Heart left ventricle (tissue), 16 donors: ENCODE data around the gene CFC1B. TPM values are rescaled to one million over a fixed set of nuclear protein-coding genes. Genes with fewer than 3 reads are reported as not detected.
"Not testable (repeated sequence)": the region's sequence is repeated elsewhere in the genome, so short reads cannot be mapped to it uniquely, and the experiment has no call there.

Experiments
- ATAC-seq, 4 donors: fragments of 200-7000 bp; cut with Tn5 transposase; one replicate each; pipeline ENCODE4 v1.9.1; 2020 to 2022; ENCODE audit warnings: moderate library complexity in 4 of 4, mild to moderate bottlenecking in 3 of 4, moderate number of reproducible peaks in 1 of 4
- DNase-seq, 5 donors: peaks; one replicate each; pipeline ENCODE4 v3.0.0-alpha.2; 2020
- H3K27ac ChIP-seq, 12 donors: fragments of 200-600 bp; sonication (generic) in 4 of 12; one replicate each; pipeline versions ENCODE4 v1.5.0 to v1.8.0; 2016 to 2022; ENCODE audit warnings: mild to moderate bottlenecking in 2 of 12
- H3K27me3 ChIP-seq, 9 donors: fragments of 200-600 bp; sonication (generic) in 2 of 9; one replicate each; pipeline versions ENCODE4 v1.5.1 to v1.8.0; 2016 to 2022; ENCODE audit warnings: mild to moderate bottlenecking in 3 of 9
- H3K36me3 ChIP-seq, 9 donors: fragments of 200-600 bp; sonication (generic) in 2 of 9; one replicate each; pipeline versions ENCODE4 v1.5.0 to v1.8.0; 2018 to 2022; ENCODE audit warnings: mild to moderate bottlenecking in 2 of 9
- H3K4me1 ChIP-seq, 12 donors: fragments of 200-600 bp; sonication (generic) in 4 of 12; one replicate each; pipeline versions ENCODE4 v1.5.0 to v1.8.0; 2016 to 2022; ENCODE audit warnings: mild to moderate bottlenecking in 3 of 12
- H3K4me3 ChIP-seq, 12 donors: fragments of 200-600 bp; sonication (generic) in 4 of 12; one replicate each; pipeline versions ENCODE4 v1.5.0 to v1.8.0; 2017 to 2022; ENCODE audit warnings: mild to moderate bottlenecking in 9 of 12, moderate library complexity in 4 of 12
- H3K9me3 ChIP-seq, 12 donors: fragments of 200-600 bp; sonication (generic) in 4 of 12; one replicate each; pipeline versions ENCODE4 v1.5.0 to v1.8.0; 2016 to 2022; ENCODE audit warnings: mild to moderate bottlenecking in 1 of 12
- WGBS, 4 donors: extraction: QIAGEN DNeasy Blood & Tissue Kit in 2 of 4; methylation state at CpG; one replicate each; pipeline versions ENCODE4 v1.1.5 to v1.1.7; 2013 to 2018; 5-methylcytosine and 5-hydroxymethylcytosine counted together
- intact Hi-C, 10 donors: fragments of 100-400 bp; cut with DNase I; formaldehyde crosslinking; loops; one replicate each; pipeline versions ENCODE4 v1.11.1 to v1.14.2; 2022
- polyA plus RNA-seq, 2 donors: library from polyadenylated mRNA; stranded (reverse); fragments of 200-250 nt; gene quantifications; one replicate each; pipeline ENCODE4 v1.2.3, GENCODE V29; 2013
- total RNA-seq, 9 donors: library from RNA; depleted of rRNA in 2 of 9; stranded (reverse); fragments of >200 nt in 2 of 9; fragmentation: NEBNext Ultra II Directional in 3 of 9; extraction: Animal tissue kit (Norgen Biotek cat#: 25700) in 3 of 9; gene quantifications; one replicate each; pipeline versions ENCODE4 v1.1.0 to v1.2.4, GENCODE V29; 2016 to 2023
- donor health status: ischemic (EF 13 %, LVEDD 7.1; RV severe dilation, severe dysfunction).
- donor health status: healthy with polysubstance abuse.
- donor health status: DM: no; HTN: yes; CAD: no.
- donor health status: DM: no; HTN: no; CAD: no.
- donor health status: ischemic (EF 25% LVEDD 6.9; RV normal size, moderate dysfunction).
- donor health status: ischemic (EF 25% LVEDD 5.7; RV mildly dilated, moderate dysfunction).
- donor health status: healthy.
- donor health status: DM: yes; HTN: yes; CAD: no.
- donor health status: ischemic (EF 35%, LVEDD 5.7; RV mildly dilated, moderate dysfunction).
- donor health status: nonischemic (EF 11% LVEDD 7.7; RV severe dilation, severe dysfunction).
- donor health status: DM: yes; HTN: yes; CAD: no.
- donor health status: PGD.
- donor health status: ischemic (EF 29% LVEDD 5.4; RV normal size, mild dysfunction).
- donor health status: nonischemic (EF 23%, LVEDD 6.1; RV moderate dilation, normal function).

The CFC1B gene
- total and polyA plus RNA-seq, 11 donors: not detected

- ATAC-seq, DNase-seq, H3K27me3 ChIP-seq, H3K4me1 ChIP-seq, intact Hi-C loops, H3K9me3 ChIP-seq, H3K27ac ChIP-seq, H3K36me3 ChIP-seq, H3K4me3 ChIP-seq: not testable (repeated sequence)
- WGBS, 4 donors: no CpG with 5 or more reads among the region's 5 CpGs
Observed at GRCh38 chr2:130531225-130531624, 10.2 kb downstream of the CFC1B start.

- ATAC-seq: not testable (repeated sequence)
- WGBS, 4 donors: no CpG with 5 or more reads among the region's 9 CpGs
Observed at GRCh38 chr2:130531672-130532071, 10.7 kb downstream of the CFC1B start.

DNA sequence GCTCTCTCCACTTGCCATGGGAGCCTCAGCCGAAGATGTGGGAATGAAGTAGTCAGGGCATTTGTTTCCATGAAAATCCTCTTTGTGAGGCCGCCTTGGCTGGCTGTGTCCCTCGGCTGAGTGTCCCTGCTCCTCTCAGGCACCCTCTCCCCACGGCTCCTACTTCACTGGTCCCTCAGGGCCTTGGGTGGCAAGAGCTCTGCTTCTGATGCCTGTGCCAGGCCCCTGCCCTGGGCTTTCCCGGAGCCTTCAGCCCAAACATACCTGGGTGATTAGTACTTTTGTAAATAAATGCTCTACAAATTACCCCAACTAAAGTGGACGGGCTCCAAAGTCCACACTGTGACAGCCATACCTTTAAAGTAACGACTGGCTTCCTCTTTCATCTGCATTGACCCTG is 15.6 kb downstream of the CFC1B start:
- H3K4me1 ChIP-seq, DNase-seq, ATAC-seq, intact Hi-C loops, H3K9me3 ChIP-seq, H3K36me3 ChIP-seq, H3K4me3 ChIP-seq, H3K27ac ChIP-seq, H3K27me3 ChIP-seq: not testable (repeated sequence)
- no CpG with 5 or more reads among the region's 7 CpGs for WGBS, 4 donors

More at GRCh38 chr2:130531672-130532071, 10.7 kb downstream of the CFC1B start:
- H3K4me3 ChIP-seq, H3K4me1 ChIP-seq, H3K36me3 ChIP-seq, intact Hi-C loops, H3K27me3 ChIP-seq, H3K9me3 ChIP-seq, DNase-seq, H3K27ac ChIP-seq: not testable (repeated sequence)

- H3K36me3 ChIP-seq, H3K4me3 ChIP-seq, intact Hi-C loops, H3K27ac ChIP-seq, ATAC-seq, H3K9me3 ChIP-seq, H3K4me1 ChIP-seq, DNase-seq, H3K27me3 ChIP-seq: not testable (repeated sequence)
- no CpG with 5 or more reads among the region's 9 CpGs for WGBS, 4 donors
Observed at GRCh38 chr2:130538271-130538670, 17.2 kb downstream of the CFC1B start.

GRCh38 chr2:130542789-130543188 is 21.8 kb downstream of the CFC1B start:
- no CpG with 5 or more reads among the region's 4 CpGs for WGBS, 4 donors
- ATAC-seq, H3K4me3 ChIP-seq, H3K36me3 ChIP-seq, intact Hi-C loops, H3K9me3 ChIP-seq, H3K4me1 ChIP-seq, H3K27me3 ChIP-seq, H3K27ac ChIP-seq, DNase-seq: not testable (repeated sequence)

- H3K27ac ChIP-seq, H3K4me3 ChIP-seq, H3K4me1 ChIP-seq, H3K27me3 ChIP-seq, H3K9me3 ChIP-seq, H3K36me3 ChIP-seq, intact Hi-C loops, DNase-seq: not testable (repeated sequence)
- 63% methylated on average over 1 of the region's 12 CpGs; no CpG with 5 or more reads in 3 of the 4 donors for WGBS, 4 donors
- peak; percentile 10 to 42 (median 31) for ATAC-seq
Observed at GRCh38 chr2:130543785-130544528, 22.9 kb downstream of the CFC1B start.

DNA sequence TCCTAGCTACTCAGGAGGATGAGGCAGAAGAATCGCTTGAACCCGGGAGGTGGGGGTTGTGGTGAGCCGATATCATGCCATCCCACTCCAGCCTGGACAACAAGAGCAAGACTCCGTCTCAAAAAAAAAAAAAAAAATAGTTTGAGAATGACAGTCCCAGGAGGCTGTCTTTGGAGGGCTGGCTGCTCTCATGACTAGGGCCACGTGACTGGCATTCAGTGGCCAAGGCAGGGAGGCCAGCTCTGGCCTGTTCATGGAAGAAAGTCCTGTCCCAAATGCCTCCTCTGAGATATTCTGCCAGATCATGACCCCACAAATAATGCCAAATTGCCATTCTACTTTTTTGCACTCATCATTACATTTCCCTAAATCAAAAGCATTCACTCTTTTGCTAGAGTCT is 24.0 kb downstream of the CFC1B start:
- H3K27me3 ChIP-seq, H3K36me3 ChIP-seq, H3K27ac ChIP-seq, H3K4me1 ChIP-seq, DNase-seq, H3K4me3 ChIP-seq, ATAC-seq, H3K9me3 ChIP-seq, intact Hi-C loops: not testable (repeated sequence)
- WGBS, 4 donors: no CpG with 5 or more reads among the region's 5 CpGs

DNA sequence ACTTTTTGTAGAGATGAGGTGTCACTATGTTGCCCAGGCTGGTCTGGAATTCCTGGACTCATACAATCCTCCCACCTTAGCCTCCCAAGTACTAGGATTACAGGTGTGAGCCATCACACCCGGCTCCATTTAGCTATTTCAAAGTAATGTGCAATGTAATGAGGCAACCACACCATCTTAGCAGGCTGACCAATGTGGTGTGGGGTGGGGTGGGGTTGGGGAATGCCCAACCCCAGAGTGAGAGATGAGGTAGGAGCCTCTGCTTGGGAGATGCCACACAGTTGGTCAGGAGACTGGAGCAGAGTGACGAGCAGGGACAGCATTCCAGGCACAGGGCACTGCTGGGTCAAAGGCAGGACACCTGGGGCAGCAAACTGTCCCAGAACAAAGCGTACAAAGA is 27.4 kb downstream of the CFC1B start:
- H3K36me3 ChIP-seq, H3K27me3 ChIP-seq, H3K27ac ChIP-seq, H3K4me3 ChIP-seq, H3K9me3 ChIP-seq, DNase-seq, ATAC-seq, H3K4me1 ChIP-seq, intact Hi-C loops: not testable (repeated sequence)
- no CpG with 5 or more reads among the region's 3 CpGs for WGBS, 4 donors

DNA sequence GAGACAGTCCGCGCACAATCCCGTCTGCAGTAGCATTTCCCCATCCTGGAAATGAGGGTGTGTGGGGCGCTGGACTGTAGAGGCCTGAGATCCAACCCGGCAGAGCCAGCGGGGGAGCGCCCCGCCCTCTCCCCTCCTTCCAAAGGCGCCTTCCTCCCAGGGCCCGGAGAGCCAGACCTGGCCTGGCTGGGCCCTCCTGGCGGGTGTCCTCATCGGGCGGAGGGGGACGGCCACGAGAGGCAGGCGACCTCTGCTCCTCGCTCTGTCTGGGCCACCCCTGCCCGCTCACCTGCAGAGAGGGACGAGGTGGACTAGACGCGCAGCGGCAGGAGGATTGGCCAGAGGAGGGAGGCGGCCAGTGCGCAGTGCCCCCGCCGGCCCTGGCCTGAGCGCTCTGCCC is 28.5 kb downstream of the CFC1B start:
- peak in 1 of 4 donors; percentile 34 for ATAC-seq
- H3K4me1 ChIP-seq, H3K27me3 ChIP-seq, H3K4me3 ChIP-seq, H3K36me3 ChIP-seq, H3K27ac ChIP-seq, H3K9me3 ChIP-seq, intact Hi-C loops, DNase-seq: not testable (repeated sequence)
- WGBS, 4 donors: no CpG with 5 or more reads among the region's 27 CpGs

- no CpG with 5 or more reads among the region's 4 CpGs for WGBS, 4 donors
- intact Hi-C loops, H3K27me3 ChIP-seq, H3K9me3 ChIP-seq, ATAC-seq, H3K4me1 ChIP-seq, H3K27ac ChIP-seq, H3K36me3 ChIP-seq, DNase-seq, H3K4me3 ChIP-seq: not testable (repeated sequence)
Observed at GRCh38 chr2:130554178-130554577, 33.2 kb downstream of the CFC1B start.

- ATAC-seq, H3K27ac ChIP-seq, H3K4me1 ChIP-seq, H3K9me3 ChIP-seq, H3K36me3 ChIP-seq, H3K4me3 ChIP-seq, DNase-seq, intact Hi-C loops, H3K27me3 ChIP-seq: not testable (repeated sequence)
- no CpG with 5 or more reads among the region's 8 CpGs for WGBS, 4 donors
Observed at GRCh38 chr2:130556441-130556840, 35.4 kb downstream of the CFC1B start.

DNA sequence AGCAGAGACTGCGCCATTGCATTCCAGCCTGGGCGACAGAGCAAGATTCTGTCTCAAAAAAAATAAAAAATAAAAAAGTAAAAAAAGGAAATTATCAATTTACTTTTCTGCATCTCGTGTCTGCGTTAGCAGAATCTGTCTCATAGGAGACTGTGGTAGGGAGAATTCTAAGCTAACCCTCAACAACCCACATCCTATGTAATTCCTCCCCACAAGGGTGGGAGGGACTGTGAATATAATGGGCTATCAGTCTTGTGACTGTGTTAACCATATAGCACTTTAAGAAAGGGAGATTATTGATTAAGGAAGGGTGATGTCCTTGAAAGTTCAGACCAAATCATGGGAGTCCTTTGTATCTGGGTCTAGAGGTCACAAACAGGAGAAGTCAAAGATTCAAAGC is 45.1 kb downstream of the CFC1B start:
- H3K27ac ChIP-seq, DNase-seq, H3K36me3 ChIP-seq, intact Hi-C loops, ATAC-seq, H3K4me3 ChIP-seq, H3K9me3 ChIP-seq, H3K4me1 ChIP-seq, H3K27me3 ChIP-seq: not testable (repeated sequence)
- WGBS, 4 donors: no CpG with 5 or more reads among the region's 4 CpGs
